ENCODE measurements around the gene PAFAH1B2.
"Not testable (repeated sequence)": the region's sequence is repeated elsewhere in the genome, so short reads cannot be mapped to it uniquely, and the experiment has no call there.

Gene PAFAH1B2

GRCh38 chr11:117100556-117100955 lies 43.5 kb upstream of the PAFAH1B2 start:
- H3K4me3 ChIP-seq: no peak overlapping the region
- no peak overlapping the region for H3K4me2 ChIP-seq
- no peak overlapping the region for H3K27ac ChIP-seq
- no peak for TF ChIP-seq Cebpa-rat (IDR thresholded peaks at IDR 0.05)
- H3K36me3 ChIP-seq: no peaks in the 10 kb centered on the region
- H4K20me1 ChIP-seq: peaks cover 21% of the 10 kb centered on the region
- no peaks in the 10 kb centered on the region for H3K9me3 ChIP-seq
- H3K9ac ChIP-seq: no peak overlapping the region
- H3K27me3 ChIP-seq: no peaks in the 10 kb centered on the region
- peaks cover 35% of the 10 kb centered on the region for H3K4me1 ChIP-seq

DNA sequence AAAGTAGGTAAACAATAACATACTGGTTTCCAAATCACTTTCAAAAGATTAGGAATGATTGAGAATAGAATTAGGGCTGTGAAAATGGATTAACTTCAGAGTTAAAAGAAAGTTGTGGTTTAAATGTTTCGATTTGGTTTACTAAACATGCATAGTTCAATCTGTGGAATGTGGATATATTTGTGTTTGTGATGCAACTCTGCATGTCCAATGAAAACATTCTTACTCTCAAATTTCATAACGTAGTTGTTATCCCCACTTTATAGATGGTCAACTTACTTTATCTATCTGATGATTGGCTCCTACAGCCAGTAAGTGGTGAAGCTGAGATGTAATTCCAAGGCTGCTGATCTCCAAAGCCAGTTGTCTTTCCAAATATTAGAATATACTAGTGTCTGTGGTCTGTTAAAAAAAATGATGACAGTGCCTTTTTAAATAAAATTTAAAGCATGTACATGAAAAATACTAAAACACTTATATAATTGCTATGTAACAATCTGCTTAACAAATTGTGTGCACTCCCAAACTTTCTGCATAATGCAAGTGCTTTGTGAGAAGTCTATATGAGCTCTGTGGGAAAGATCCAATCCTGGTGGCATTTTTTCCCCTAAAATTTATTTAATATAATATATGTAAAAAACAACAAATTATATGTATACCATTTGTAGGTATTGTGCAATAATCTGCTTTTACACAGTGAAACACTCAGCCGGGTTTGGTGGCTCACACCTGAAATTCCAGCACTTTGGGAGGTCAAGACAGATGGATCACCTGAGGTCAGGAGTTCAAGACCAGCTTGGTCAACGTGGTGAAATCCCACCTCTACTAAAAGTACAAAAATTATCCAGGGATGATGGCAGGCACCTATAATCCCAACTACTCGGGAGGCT lies 36.1 kb upstream of the PAFAH1B2 start:
- peak; percentile 83 for TF ChIP-seq Cebpa-rat (IDR thresholded peaks at IDR 0.05)
- Histone ChIP-seq H3K27me3 (no peaks in the 10 kb centered on the region), H3K9me3 (peaks cover 8% of the 10 kb centered on the region; the same call in 1 of the 2 replicates), H3K4me2 (no peak overlapping the region), H3K27ac (no peak overlapping the region), H3K36me3 (no peaks in the 10 kb centered on the region), H3K9ac (no peak overlapping the region), H4K20me1 (no peaks in the 10 kb centered on the region), H3K4me1 (no peaks in the 10 kb centered on the region), H3K4me3 (no peak overlapping the region)

DNA sequence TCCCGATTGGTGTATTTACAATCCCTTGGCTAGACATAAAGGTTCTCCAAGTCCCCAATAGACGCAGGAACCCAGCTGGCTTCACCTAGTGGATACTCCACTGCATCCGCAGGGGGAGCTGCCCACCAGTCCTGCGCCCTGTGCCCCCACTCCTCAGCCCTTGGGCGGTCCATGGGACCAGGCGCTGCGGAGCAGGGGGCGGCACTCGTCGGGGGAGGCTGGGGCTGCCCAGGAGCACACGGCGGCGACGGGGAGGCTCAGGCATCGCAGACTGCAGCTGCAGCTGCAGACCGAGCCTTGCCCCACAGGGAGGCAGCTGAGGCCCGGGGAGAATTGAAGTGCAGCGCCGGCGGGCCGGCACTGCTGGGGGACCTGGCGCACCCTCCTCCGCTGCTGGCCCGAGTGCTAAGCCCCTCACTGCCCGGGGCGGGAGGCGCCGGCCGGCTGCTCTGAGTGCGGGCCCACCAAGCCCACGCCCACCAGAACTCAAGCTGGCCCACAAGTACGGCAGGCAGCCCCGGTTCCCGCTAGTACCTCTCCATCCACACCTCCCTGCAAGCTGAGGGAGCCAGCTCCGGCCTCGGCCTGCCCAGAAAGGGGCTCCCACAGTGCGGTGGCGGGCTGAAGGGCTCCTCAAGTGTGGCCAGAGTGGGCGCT lies 33.7 kb upstream of the PAFAH1B2 start:
- H4K20me1 ChIP-seq: no peaks in the 10 kb centered on the region
- no peaks in the 10 kb centered on the region for H3K4me1 ChIP-seq
- no peak overlapping the region for H3K4me3 ChIP-seq
- no peak overlapping the region for H3K9ac ChIP-seq
- no peak overlapping the region for H3K4me2 ChIP-seq
- no peak for TF ChIP-seq Cebpa-rat (IDR thresholded peaks at IDR 0.05)
- H3K27ac ChIP-seq: no peak overlapping the region
- peaks cover 8% of the 10 kb centered on the region; the same call in 1 of the 2 replicates for H3K9me3 ChIP-seq
- H3K27me3 ChIP-seq: no peaks in the 10 kb centered on the region
- H3K36me3 ChIP-seq: no peaks in the 10 kb centered on the region

GRCh38 chr11:117112497-117112896 lies 31.6 kb upstream of the PAFAH1B2 start:
- H3K4me2 ChIP-seq, H4K20me1 ChIP-seq, H3K27ac ChIP-seq, H3K9me3 ChIP-seq, H3K4me3 ChIP-seq, H3K9ac ChIP-seq, H3K36me3 ChIP-seq, H3K4me1 ChIP-seq, H3K27me3 ChIP-seq: not testable (repeated sequence)

GRCh38 chr11:117112939-117113338 lies 31.1 kb upstream of the PAFAH1B2 start:
- H3K27me3 ChIP-seq, H3K9me3 ChIP-seq, H4K20me1 ChIP-seq, H3K36me3 ChIP-seq, H3K4me1 ChIP-seq, H3K4me2 ChIP-seq, H3K27ac ChIP-seq, H3K9ac ChIP-seq, H3K4me3 ChIP-seq: not testable (repeated sequence)

- TF ChIP-seq Cebpa-rat (IDR thresholded peaks at IDR 0.05): no peak
- no peak overlapping the region for H3K4me2 ChIP-seq
Measured at GRCh38 chr11:117117681-117118080, 26.4 kb upstream of the PAFAH1B2 start.

DNA sequence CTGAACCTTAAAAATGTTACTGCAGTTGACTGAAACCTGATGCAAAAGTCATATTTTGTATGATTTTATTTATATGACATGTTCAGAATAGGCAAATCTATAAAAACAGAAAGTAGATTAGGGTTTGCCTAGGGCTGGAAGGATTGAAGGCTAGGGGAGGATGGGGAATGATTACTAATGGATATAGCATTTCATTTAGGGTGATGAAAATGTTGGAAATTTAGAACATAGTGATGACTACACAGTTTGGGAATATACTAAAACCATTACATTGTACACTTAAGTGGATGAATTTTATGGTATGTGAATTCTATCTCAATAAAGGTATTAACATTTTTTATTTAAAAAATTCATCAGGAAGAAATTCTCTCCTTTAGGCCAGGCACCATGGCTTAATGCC lies 22.9 kb upstream of the PAFAH1B2 start:
- H3K4me2 ChIP-seq: no peak overlapping the region
- no peak overlapping the region for H3K27ac ChIP-seq

More at GRCh38 chr11:117117681-117118080, 26.4 kb upstream of the PAFAH1B2 start:
- Histone ChIP-seq H3K4me3 (no peak overlapping the region), H3K9me3 (no peaks in the 10 kb centered on the region), H3K27me3 (no peaks in the 10 kb centered on the region), H3K27ac (no peak overlapping the region), H3K9ac (no peak overlapping the region), H3K4me1 (0 out of 2 replicates have a peak, but pooled peaks cover 2% of the 10 kb centered on the region), H4K20me1 (no peaks in the 10 kb centered on the region), H3K36me3 (no peaks in the 10 kb centered on the region)

GRCh38 chr11:117122556-117122955 lies 21.5 kb upstream of the PAFAH1B2 start:
- Histone ChIP-seq H3K4me3 (no peak overlapping the region), H3K27me3 (no peaks in the 10 kb centered on the region), H3K27ac (no peak overlapping the region), H3K9me3 (no peaks in the 10 kb centered on the region), H3K36me3 (no peaks in the 10 kb centered on the region), H3K4me2 (no peak overlapping the region), H4K20me1 (no peaks in the 10 kb centered on the region), H3K4me1 (0 out of 2 replicates have a peak, but pooled peaks cover 4% of the 10 kb centered on the region), H3K9ac (no peak overlapping the region)
- TF ChIP-seq Cebpa-rat (IDR thresholded peaks at IDR 0.05): no peak

More for the DNA sequence above, 22.9 kb upstream of the PAFAH1B2 start:
- 0 out of 2 replicates have a peak, but pooled peaks cover 4% of the 10 kb centered on the region for H3K4me1 ChIP-seq
- no peaks in the 10 kb centered on the region for H3K27me3 ChIP-seq
- no peak overlapping the region for H3K4me3 ChIP-seq
- no peaks in the 10 kb centered on the region for H3K36me3 ChIP-seq
- no peaks in the 10 kb centered on the region for H3K9me3 ChIP-seq
- H3K9ac ChIP-seq: no peak overlapping the region
- TF ChIP-seq Cebpa-rat (IDR thresholded peaks at IDR 0.05): no peak
- no peaks in the 10 kb centered on the region for H4K20me1 ChIP-seq

GRCh38 chr11:117126223-117126965 lies 17.7 kb upstream of the PAFAH1B2 start:
- TF ChIP-seq Cebpa-rat (IDR thresholded peaks at IDR 0.05): no peak
- H3K4me1 ChIP-seq: 0 out of 2 replicates have a peak, but pooled peaks cover 4% of the 10 kb centered on the region

More at GRCh38 chr11:117126223-117126965, 17.7 kb upstream of the PAFAH1B2 start:
- H3K9me3 ChIP-seq: no peaks in the 10 kb centered on the region
- no peak overlapping the region for H3K27ac ChIP-seq
- no peak overlapping the region for H3K4me3 ChIP-seq
- no peaks in the 10 kb centered on the region for H4K20me1 ChIP-seq
- H3K4me2 ChIP-seq: no peak overlapping the region
- H3K27me3 ChIP-seq: no peaks in the 10 kb centered on the region
- H3K9ac ChIP-seq: no peak overlapping the region
- H3K36me3 ChIP-seq: no peaks in the 10 kb centered on the region

All from BLaER1 (cell line).